ENCODE results near the gene AATF.

Gene AATF

DNA sequence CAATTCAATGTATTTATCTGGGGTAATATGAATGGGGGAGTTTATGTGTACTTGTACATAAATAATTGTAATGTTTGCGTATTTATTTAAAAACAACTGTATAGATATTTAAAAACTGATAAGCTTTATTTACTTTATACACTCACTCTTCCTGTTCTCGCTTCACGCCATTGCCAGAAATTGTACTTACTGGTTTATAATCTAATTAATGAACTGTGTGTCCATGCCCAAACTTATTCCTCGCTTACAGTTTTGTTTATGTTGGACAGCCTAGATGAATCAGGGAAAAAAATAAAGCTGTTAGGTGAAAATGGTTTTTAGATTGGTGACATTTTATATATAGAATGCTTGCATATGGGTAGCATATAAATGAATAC, 30.8 kb downstream of the AATF start:
- no peak for DNase-seq (ENCODE audit: low read depth in 2 of 2)

DNA sequence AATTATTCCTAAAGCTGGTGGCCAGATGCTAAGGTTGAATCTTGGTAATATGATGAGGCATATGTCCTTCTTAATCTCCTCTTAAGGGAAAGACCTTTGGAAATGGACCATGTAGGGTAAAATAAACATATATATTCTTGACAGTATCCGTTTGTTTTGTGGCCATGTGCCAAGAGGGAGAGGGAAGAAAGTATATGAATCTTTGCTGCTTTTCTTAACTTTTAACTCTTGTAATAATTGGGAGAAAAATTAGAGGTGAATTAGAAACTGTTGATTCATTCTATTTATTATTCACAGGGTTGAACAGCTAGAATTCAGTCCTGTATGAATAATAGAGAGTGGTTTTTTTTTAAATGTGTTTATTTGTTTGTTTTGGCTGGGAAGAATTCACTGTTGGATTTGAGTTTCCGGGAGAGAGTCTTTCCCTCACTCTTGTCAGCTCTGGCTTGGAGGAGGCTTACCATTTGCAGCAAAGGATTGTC, 31.6 kb downstream of the AATF start:
- DNase-seq (ENCODE audit: low read depth in 2 of 2), result no peak

DNA sequence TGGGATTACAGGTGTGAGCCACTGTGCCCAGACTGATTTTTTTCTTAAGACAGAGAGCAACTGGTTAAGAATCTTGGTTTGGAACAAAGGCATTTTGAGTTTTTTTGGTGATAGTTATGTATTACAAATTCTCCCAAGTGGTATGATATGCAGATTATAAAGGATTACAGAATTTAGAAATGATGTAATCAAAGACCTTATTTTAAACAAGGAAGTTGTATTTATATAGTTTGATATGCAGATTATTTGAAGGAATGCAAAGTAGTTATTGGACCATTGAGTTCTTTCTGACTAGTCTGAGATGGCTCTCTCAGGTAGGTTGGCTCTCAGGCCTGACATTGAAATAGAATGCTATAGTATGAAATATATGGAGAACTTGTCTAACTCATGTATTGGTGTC, 34.9 kb downstream of the AATF start:
- no peak for DNase-seq (ENCODE audit: low read depth in 2 of 2)

DNA sequence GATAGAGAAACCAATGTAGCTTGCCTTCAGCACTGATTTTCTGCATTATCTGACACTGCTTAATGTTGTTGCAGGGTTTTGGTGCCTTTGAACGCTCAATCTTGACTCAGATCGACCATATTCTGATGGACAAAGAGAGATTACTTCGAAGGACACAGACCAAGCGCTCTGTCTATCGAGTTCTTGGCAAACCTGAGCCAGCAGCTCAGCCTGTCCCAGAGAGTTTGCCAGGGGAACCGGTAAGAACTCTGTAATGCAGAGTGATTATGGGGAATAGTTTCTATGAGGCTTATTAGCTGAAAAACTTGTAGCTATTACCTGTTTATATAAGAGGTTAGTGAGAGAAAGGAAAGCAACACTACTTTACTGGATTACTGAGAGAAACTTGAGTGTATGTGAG, 40.4 kb downstream of the AATF start:
- no peak for DNase-seq (ENCODE audit: low read depth in 2 of 2)

DNA sequence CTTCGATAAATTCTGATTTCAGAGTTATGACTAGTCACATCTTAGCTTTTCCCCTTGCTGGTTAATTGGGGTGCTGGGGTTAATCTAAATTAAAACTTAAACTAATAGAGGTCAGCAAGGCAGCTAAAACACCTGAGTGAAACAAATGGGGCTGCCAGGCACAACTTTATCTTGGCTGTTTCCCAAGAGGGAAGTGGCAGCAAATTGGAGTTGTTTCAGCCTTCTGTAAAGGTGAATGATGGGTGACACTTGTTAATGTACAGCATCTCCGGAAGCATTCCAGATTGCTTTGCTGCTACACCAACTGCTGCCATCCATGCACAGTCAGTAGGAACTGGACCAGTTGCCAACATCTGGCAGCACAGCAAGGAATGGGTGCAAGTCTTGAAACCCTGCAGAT, 43.9 kb downstream of the AATF start:
- DNase-seq (ENCODE audit: low read depth in 2 of 2), result no peak

DNA sequence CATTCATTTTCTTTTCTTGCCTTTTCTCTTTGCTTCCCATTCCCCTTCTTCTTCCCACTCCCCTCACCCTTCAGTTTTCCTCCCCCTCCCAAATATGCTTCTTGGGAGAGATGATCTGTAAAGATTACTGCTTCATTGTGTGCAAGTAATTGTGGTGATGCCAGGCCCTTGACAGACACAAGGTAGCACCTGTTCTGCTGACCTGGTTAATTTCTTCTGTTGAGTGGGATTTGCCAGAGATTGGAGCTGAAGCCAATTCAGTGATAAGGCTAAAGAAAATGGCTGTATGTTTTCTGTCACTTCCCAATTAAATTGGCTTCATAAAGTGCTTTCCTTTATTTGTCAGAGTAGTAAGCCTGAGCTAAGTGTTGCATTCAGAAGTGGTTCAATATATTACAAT, 44.5 kb downstream of the AATF start:
- DNase-seq (ENCODE audit: low read depth in 2 of 2), result no peak

DNA sequence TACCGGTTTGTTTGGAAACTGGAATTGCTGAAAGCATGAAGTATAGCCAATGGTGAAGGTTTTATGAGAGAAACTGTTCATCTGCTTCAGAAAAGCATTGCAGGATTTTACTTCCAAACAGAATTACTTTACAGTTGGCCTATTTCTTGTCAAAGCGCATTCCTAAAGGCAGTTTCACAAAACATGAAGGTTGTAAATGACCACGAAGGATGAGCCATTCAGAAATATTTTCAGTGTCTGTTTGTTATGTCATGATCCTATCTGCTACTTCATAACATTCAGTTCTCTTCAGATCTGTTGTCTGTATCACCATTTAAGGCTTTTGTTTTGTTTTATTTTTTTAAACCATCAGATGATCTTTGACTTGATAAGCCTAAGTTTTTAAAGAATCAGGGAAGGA, 45.7 kb downstream of the AATF start:
- DNase-seq (ENCODE audit: low read depth in 2 of 2), result no peak

DNA sequence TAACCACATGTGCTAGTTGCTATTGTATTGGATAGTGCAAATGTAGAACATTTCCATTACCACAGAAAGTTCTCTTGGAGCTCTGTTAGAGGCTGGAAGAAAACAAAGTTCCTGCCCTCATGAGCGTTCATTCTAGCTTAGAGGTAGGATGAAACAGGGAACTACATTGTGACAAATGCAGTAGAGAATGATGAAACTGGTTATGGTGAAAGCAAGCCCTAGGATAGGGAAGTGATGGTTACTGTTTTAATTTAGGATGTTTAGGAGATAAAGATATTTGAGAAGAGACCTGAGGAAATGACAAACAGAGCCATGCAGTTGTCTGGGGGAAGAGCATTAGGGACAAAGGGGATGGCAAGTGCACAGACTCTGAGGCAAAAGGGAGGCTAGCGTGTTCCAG, 50.7 kb downstream of the AATF start:
- DNase-seq (ENCODE audit: low read depth in 2 of 2), result no peak

DNA sequence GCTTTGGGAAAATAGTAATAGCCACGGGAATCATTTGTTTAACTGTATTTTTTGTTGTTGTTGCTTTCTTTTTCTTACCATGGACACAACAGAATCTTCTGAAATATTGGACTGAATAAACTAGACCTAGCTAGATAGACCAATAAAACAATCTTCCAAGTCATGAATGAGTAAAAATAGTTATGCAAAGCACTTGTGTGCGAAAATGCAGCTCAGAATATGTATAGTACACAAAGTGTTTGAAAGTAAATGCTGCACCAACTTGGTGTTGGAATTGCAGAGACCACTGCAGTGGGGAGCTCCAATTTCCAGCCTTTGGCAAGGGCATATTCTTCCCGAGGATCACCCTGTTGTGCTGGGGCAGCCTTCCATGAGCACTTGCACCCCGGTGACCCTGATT, 68.0 kb downstream of the AATF start:
- DNase-seq (ENCODE audit: low read depth in 2 of 2), result no peak

DNA sequence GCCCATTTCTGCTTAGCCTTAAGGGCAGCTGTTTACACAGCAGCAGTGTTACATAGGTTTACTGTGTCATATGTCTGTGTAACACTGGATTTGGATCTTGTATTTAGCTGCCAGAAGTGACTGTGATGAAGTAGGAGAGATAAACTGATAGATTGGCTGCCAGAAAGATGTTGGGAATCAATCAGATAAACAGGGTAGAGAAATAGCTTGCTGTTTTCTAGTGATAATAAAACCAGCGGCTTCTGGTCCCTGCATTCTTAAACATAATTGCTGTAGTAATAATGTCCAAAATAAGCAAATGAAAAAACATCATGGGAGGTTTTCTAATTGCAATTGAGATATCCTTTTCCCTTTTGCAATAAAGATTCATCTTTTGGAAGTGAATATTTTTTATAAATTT, 68.7 kb downstream of the AATF start:
- no peak for DNase-seq (ENCODE audit: low read depth in 2 of 2)

DNA sequence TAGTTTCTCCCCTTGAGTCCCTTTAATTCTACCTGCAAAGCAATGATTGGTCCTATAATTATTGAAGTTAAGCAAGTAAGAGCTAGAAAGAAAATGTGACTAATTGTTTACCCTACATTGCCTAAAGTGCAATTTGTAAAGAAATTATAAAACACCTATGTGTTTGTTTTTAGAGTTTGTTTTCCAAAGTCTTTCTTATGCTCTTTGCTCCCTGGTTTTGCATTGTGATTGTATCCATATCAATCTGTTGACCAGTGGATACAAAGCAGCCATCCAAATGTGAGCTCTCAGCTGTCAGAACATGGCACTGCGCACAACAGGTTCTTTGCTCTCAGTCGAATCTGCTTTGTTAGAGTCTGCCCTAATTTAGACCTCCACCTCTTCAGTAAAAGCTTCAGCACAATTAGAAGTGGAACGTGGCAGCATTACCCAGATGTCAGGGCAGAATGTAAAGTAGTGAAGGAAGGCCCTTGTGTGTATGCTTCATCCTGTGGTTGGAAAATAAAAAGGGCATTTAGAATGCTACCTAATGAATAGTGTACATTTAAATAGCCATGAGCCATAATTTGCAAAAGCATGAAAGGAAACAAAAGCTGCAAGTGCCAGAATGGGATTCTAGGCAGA, 70.5 kb downstream of the AATF start:
- no peak for DNase-seq (ENCODE audit: low read depth in 2 of 2)

DNA sequence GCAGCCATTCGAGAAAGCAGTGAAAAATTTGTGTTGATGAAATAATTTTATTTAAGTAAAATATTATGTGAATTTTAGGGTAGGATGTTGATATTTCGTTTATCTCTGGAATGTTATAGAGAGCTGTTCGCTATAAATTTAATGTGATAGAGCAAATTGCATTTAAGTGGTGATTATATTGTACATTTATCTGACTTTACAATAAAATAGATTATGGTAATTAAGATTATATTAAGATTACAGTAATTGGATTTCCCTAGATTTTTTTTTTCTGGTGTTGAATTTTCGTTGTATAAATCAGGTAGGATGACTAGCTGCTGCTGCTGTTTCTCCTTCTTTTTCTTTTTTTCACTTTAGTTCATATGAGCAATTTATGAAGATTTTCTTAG, 71.0 kb downstream of the AATF start:
- no peak for DNase-seq (ENCODE audit: low read depth in 2 of 2)

DNA sequence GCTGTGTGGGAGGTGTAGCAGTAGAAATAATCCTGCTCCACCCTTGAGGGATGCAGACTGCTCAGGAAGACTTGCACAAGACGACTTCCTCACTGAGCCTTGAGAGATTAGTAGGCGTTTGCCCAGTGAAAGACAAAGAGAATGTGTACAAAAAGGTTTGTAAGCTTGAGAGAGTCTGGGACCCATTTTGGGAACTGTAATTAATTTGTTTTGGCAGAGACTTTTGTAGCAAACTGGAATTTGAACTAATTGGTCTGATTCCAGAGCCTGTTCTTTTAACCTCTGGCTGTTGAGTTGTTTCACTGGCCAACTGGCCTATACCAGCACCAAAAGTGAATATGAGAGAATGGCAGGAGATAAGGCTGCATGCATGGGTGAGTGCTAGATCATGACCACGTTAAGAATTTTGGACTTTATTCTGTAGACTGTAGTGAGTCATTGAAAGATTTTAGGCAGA, 75.5 kb downstream of the AATF start:
- no peak for DNase-seq (ENCODE audit: low read depth in 2 of 2)

DNA sequence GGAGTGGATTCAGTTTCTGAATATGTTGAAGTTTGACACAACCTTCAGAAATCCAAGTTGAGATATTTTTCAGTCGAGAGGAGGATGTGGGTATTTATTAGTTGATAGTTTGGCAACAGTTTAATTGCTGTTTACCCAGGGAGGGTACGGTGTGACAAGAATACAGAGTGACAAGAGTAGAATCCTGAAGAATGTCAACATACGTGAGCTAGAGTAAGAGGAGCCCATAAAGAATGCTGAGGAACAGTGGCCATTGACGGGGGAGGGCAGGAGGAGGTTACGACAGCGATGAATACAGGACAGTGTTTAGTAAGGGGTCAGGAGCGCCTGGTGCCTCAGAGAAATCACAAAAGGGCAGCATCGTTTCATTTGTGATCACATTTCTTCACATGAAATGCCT, 76.5 kb downstream of the AATF start:
- no peak for DNase-seq (ENCODE audit: low read depth in 2 of 2)

DNA sequence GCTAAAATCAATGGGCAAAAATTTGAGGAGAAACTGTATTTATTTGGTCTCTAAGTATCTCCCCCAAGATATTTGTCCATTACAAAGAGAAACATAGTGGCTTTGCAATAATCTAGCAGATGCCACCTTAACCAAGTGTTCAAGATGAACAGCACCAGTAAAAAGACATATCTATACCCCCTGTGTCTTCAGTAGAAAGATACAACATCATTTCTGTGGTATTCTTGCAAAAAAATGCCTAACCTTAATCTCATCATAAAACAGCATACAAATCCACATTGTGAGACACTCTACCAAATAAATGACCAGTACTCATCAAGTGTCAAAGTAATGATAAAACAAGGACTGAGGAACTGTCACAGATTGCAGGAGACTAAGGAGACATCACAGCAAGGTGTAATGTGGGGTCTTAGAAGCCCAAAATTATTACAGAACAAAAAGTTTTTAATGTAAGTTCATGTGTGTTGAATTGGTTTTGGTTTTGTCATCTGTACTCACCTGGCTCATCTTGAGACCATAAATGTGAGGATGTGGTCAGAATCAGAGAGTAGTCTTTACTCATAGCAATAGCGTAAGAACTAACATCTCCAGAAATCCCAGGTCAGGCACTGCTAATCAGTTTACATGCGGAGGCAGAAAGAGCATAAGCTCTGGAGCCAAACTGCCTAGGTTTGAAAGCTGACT, 77.2 kb downstream of the AATF start:
- no peak for DNase-seq (ENCODE audit: low read depth in 2 of 2)

DNA sequence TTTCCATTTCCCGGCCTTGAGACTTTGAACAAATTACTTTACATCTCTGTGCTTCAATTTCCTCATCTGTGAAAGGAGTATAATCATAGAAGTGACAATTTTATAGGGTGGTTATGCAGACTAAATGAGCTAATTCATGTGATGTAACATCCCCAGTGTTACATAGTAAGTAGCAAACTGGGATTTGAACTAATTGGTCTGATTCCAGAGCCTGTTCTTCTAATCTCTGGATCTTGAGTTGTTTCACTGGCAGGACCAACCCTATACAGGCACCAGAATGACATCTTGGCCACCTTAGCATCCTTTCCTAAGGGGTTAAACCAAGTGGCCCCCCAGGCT, 77.7 kb downstream of the AATF start:
- no peak for DNase-seq (ENCODE audit: low read depth in 2 of 2)

DNA sequence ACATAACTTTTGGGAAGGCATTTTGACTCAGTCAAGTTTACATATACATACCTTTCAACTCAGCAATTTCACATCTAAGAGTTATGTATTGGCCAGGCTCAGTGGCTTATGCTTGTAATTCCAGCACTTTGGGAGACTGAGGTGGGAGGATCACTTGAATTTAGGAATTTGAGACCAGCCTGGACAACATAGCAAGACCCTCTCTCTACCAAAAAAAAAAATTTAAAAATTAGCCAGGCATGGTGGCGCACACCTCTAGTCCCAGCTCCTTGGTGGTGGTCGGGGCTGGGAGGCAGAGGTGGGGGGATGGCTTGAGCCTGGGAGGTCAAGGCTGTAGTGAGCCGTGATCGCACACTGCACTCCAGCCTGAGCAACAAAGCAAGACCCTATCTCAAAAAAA, 79.3 kb downstream of the AATF start:
- DNase-seq (ENCODE audit: low read depth in 2 of 2), result no peak

DNA sequence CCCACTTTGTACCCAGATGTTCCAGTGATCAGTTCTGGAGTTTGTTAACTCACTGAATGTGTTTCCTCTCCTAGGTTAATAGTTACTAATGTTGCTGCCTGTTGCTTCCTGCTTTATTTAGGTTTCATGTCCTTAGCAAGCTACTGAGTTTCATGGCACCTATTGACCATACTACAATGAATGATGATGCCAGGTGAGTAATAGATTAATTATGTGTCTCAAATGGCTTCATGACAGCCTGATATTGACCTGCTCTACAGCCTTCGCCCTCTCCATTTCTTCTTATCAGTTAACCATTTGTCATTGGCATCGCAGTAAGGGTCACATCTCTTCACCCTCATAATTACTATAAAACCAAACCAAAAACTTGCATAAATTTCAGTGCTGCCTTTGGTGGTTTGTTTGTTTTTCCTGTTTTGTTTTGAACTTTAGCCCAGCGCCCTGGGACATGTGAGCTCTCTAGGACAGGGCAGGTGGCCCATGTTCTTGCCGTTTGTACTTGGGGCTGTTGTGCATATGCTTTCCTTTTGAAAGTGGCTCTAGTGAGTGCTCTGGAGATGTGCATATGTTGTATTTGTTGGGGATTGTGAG, 82.8 kb downstream of the AATF start:
- DNase-seq (ENCODE audit: low read depth in 2 of 2), result no peak

DNA sequence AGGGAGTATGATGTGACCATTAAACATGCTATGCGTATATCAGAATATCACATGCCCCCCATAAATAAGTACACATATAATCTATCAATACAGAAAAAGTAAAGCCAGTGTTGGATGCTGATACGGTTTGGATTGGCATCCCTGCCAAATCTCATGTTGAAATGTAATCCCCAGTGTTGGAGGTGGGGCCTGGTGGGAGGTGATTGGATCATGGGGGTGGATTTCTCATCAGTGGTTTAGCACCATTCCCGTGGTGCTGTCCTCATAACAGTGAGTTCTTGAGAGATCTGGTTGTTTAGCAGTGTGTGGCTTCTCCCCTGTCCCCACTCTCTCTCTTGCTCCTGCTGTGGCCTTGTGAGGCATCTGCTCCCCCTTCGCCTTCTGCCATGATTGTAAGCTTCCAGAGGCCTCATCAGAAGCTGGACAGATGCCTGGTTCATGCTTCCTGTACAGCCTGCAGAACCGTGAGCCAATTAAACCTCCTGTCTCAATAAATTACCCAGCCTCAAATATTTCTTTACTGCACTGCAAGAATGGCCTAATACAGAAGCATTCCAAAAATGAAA, 88.9 kb downstream of the AATF start:
- DNase-seq (ENCODE audit: low read depth in 2 of 2), result no peak

DNA sequence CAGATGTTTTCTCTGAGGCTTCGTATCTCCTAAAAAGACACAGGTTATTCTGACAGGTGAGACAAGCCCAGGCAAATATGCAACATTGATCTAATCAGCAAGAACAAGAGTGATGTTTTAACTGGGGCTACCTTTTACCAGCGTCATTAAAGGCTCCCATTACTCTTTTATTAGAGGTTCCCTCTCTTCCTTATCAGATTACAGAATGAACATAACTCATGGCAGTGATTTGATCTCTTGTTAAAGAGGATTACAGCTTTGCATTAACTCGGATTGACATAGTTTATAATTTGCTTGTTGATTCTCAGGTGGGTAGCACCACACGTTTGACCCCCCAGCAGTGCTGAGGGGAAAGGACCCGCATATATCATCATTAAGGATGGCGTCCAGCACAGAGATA, 90.5 kb downstream of the AATF start:
- DNase-seq (ENCODE audit: low read depth in 2 of 2), result no peak

DNA sequence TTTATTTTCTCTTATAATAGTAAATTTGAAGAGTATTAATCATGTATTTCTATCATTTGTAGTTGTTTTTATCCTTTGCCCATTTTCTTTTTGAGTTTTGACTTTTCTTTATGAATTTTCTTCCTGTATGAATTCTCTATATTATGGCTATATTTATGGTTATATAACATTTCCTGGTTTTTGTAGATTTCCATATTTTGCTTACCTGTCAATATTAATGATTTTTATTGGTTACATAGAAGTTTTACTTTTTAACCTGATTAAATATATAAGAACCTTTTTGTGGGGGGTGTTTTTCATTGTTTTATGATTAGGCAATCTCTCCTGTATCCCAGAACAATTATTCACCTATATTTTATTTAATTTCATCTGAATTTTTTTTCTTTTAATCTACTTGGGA, 93.2 kb downstream of the AATF start:
- DNase-seq (ENCODE audit: low read depth in 2 of 2), result no peak

DNA sequence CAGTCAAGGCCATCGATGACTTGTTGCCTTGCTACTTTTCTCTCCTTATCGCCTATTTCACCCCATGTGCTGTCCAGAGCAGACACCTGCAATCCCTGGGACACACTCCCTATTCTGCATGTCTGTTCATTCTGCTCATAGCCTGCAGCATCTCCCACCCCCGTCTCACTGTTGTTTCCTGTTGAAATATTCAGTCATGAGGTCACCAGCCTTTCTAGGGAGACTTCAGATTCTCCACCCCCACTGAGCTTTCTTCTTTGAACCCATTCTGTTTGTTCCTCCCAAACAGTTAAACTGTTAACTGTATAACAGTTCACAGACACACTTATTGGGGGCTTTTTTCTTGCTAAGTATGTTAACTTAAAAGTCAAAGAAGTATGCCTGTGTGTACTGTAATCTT, 94.4 kb downstream of the AATF start:
- DNase-seq (ENCODE audit: low read depth in 2 of 2), result no peak

DNA sequence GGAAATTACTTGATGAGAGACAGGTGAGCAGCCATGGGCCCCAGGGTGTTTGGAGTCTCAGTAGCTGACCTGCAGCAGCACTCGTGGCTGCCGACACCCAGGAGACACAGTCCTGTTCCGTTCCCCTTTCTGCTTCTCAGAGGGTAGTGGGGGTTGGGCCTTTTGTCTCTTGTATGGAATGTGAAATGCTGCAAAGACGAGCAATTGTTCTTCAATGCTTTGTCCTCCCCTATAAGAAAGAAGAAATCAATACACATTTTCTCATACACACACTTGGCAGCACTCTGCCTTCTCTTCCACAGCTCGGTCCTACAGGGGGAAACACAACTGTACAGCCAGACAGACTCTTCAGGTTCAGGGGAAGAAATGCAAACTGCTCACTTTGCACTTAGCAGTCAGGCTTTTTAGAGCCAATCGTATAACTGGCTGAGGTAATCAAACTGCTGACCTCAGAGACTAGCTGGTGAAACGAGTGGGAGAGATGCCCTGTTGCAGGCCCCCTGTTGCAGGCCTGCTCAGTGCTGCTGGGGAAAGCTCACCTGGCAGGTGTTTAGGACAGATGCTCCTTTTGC, 96.7 kb downstream of the AATF start:
- DNase-seq (ENCODE audit: low read depth in 2 of 2), result no peak
